ENCODE results near the gene GRIN3B. TPM values are rescaled to one million over a fixed set of nuclear protein-coding genes. Genes with fewer than 3 reads are reported as not detected.

GRIN3B gene
- total and polyA plus RNA-seq, 9 of the 15 experiments (the other 6 are each of a cell fraction or from before 2014, with no cell fraction given): 0.06 to 0.95 (median 0.19) TPM; not detected in 6

GRCh38 chr19:1041835-1042685 lies 41.8 kb downstream of the GRIN3B start (continued):
- TF ChIP-seq ZNF592 (IDR thresholded peaks at IDR 0.05) (no peak), ZNF324 (CRISPR knock-in tag; IDR thresholded peaks at IDR 0.05) (no peak), ARID1B (IDR thresholded peaks at IDR 0.05) (no peak), EP300 (IDR thresholded peaks at IDR 0.05; ENCODE audit: low read length) (peak; percentile 24; the same call in 1 of the 2 replicates), CHAMP1 (IDR thresholded peaks at IDR 0.05) (no peak), CEBPZ (IDR thresholded peaks at IDR 0.05; ENCODE audit: borderline replicate concordance, low read depth, low read length) (no peak)
- TF ChIP-seq, protein P1, sequence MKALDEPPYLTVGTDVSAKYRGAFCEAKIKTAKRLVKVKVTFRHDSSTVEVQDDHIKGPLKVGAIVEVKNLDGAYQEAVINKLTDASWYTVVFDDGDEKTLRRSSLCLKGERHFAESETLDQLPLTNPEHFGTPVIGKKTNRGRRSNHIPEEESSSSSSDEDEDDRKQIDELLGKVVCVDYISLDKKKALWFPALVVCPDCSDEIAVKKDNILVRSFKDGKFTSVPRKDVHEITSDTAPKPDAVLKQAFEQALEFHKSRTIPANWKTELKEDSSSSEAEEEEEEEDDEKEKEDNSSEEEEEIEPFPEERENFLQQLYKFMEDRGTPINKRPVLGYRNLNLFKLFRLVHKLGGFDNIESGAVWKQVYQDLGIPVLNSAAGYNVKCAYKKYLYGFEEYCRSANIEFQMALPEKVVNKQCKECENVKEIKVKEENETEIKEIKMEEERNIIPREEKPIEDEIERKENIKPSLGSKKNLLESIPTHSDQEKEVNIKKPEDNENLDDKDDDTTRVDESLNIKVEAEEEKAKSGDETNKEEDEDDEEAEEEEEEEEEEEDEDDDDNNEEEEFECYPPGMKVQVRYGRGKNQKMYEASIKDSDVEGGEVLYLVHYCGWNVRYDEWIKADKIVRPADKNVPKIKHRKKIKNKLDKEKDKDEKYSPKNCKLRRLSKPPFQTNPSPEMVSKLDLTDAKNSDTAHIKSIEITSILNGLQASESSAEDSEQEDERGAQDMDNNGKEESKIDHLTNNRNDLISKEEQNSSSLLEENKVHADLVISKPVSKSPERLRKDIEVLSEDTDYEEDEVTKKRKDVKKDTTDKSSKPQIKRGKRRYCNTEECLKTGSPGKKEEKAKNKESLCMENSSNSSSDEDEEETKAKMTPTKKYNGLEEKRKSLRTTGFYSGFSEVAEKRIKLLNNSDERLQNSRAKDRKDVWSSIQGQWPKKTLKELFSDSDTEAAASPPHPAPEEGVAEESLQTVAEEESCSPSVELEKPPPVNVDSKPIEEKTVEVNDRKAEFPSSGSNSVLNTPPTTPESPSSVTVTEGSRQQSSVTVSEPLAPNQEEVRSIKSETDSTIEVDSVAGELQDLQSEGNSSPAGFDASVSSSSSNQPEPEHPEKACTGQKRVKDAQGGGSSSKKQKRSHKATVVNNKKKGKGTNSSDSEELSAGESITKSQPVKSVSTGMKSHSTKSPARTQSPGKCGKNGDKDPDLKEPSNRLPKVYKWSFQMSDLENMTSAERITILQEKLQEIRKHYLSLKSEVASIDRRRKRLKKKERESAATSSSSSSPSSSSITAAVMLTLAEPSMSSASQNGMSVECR (CRISPR knock-in tag; IDR thresholded peaks at IDR 0.05): peak; percentile 86; the same call in 1 of the 2 replicates

Data from K562 (cell line).